GM23338 (cell line): ENCODE measurements around the gene DRAXIN. TPM values are rescaled to one million over a fixed set of nuclear protein-coding genes. Genes with fewer than 3 reads are reported as not detected.

ENCODE experiments used
- ATAC-seq: fragments of 200-7000 bp; cut with Tn5 transposase; 3 replicates; pipeline ENCODE4 v1.9.1; 2020
- DNase-seq: peaks from one replicate; pipeline ENCODE4 v3.0.0-alpha.2; 2015; ENCODE audit warnings: low spot score
- H2AFZ ChIP-seq: fragments of 200-600 bp; sonication (generic); 2 replicates; pipeline ENCODE4 v1.8.0; 2016; ENCODE audit warnings: antibody characterized with exemption, mild to moderate bottlenecking, moderate library complexity
- H3F3A ChIP-seq: fragments of 200-600 bp; sonication (generic); replicated peaks from 2 replicates; pipeline ENCODE4 v1.8.0; 2017; ENCODE audit warnings: antibody characterized with exemption, mixed run types, low read depth
- H3K27ac ChIP-seq: fragments of 200-600 bp; sonication (generic); 2 replicates; pipeline ENCODE4 v1.6.1; 2016; ENCODE audit warnings: low read depth
- H3K27me3 ChIP-seq: fragments of 200-600 bp; sonication (generic); 2 replicates; pipeline ENCODE4 v1.8.0; 2016; ENCODE audit warnings: mild to moderate bottlenecking, mixed run types, moderate library complexity; ENCODE audit not compliant: insufficient read depth
- H3K36me3 ChIP-seq: fragments of 200-600 bp; sonication (generic); 2 replicates; pipeline ENCODE4 v1.8.0; 2016; ENCODE audit warnings: mild to moderate bottlenecking; ENCODE audit not compliant: insufficient read depth
- H3K4me1 ChIP-seq: fragments of 200-600 bp; sonication (generic); 2 replicates; pipeline ENCODE4 v1.8.0; 2016; ENCODE audit warnings: mild to moderate bottlenecking, moderate library complexity; ENCODE audit not compliant: insufficient read depth
- H3K4me2 ChIP-seq: fragments of 200-600 bp; sonication (generic); 2 replicates; pipeline ENCODE4 v1.7.1; 2017; ENCODE audit warnings: mixed run types
- H3K4me3 ChIP-seq: fragments of 200-600 bp; sonication (generic); 2 replicates; pipeline ENCODE4 v1.6.1; 2016; ENCODE audit warnings: mixed run types
- H3K79me2 ChIP-seq: fragments of 200-600 bp; sonication (generic); replicated peaks from 2 replicates; pipeline ENCODE4 v1.8.0; 2017; ENCODE audit warnings: mild to moderate bottlenecking; ENCODE audit not compliant: insufficient read depth
- H3K9me2 ChIP-seq: fragments of 200-600 bp; sonication (generic); 2 replicates; pipeline ENCODE4 v1.8.0; 2017; ENCODE audit not compliant: insufficient read depth
- H4K20me1 ChIP-seq: fragments of 200-600 bp; sonication (generic); replicated peaks from 2 replicates; pipeline ENCODE4 v1.8.0; 2017; ENCODE audit warnings: mild to moderate bottlenecking; ENCODE audit not compliant: insufficient read depth
- H3K27ac Mint-ChIP-seq: 2 replicates; pipeline ENCODE4 v1.8.0; 2020; ENCODE audit warnings: inconsistent platforms, mild to moderate bottlenecking, moderate library complexity, mixed read lengths
- H3K27me3 Mint-ChIP-seq: 3 replicates; pipeline ENCODE4 v1.8.0; 2022; ENCODE audit warnings: low read depth, mild to moderate bottlenecking, moderate library complexity, mixed read lengths, inconsistent platforms; ENCODE audit not compliant: insufficient read depth, poor library complexity
- H3K36me3 Mint-ChIP-seq: 3 replicates; pipeline ENCODE4 v1.8.0; 2021; ENCODE audit warnings: low read depth, mild to moderate bottlenecking, inconsistent platforms, moderate library complexity, mixed read lengths
- H3K4me1 Mint-ChIP-seq: 3 replicates; pipeline ENCODE4 v1.8.0; 2020; ENCODE audit warnings: mild to moderate bottlenecking, inconsistent platforms, mixed read lengths
- H3K4me3 Mint-ChIP-seq: 3 replicates; pipeline ENCODE4 v1.8.0; 2021; ENCODE audit warnings: moderate library complexity, mild to moderate bottlenecking, inconsistent platforms, mixed read lengths
- H3K9me3 Mint-ChIP-seq: 3 replicates; pipeline ENCODE4 v1.8.0; 2020; ENCODE audit warnings: moderate library complexity, mild to moderate bottlenecking, inconsistent platforms, mixed read lengths
- CREB1 ChIP-seq: fragments of 250-450 bp; sonication (Bioruptor Pico); IDR thresholded peaks from 2 replicates; pipeline ENCODE4 v1.5.0; 2020; ENCODE audit warnings: low read depth, mild to moderate bottlenecking, moderate library complexity
- CTCF ChIP-seq, 2 experiments: fragments of 200-600 bp in 1 of 2; sonication (generic) in 1 of 2; conservative IDR thresholded peaks; 2 replicates each; pipeline versions ENCODE4 v1.5.1 to v1.6.1; 2016 to 2017; ENCODE audit warnings: antibody characterized with exemption in 2 of 2, low read depth in 2 of 2, mild to moderate bottlenecking in 2 of 2, moderate library complexity in 1 of 2
- EZH2phosphoT487 ChIP-seq: fragments of 200-600 bp; sonication (generic); IDR thresholded peaks from one replicate; pipeline ENCODE4 v1.8.1; 2018; ENCODE audit warnings: antibody characterized with exemption; ENCODE audit not compliant: unreplicated experiment
- JUNB ChIP-seq: IDR thresholded peaks from one replicate; pipeline ENCODE4 v1.6.1; 2016; ENCODE audit warnings: antibody characterized with exemption; ENCODE audit not compliant: unreplicated experiment
- NANOG ChIP-seq: IDR thresholded peaks from 2 replicates; pipeline ENCODE4 v1.6.1; 2016; ENCODE audit warnings: antibody characterized with exemption, borderline replicate concordance
- POLR2AphosphoS5 ChIP-seq: IDR thresholded peaks from 2 replicates; pipeline ENCODE4 v1.6.1; 2016; ENCODE audit warnings: antibody characterized with exemption, low read depth
- STAT1 ChIP-seq: IDR thresholded peaks from one replicate; pipeline ENCODE4 v1.6.1; 2016; ENCODE audit warnings: antibody characterized with exemption; ENCODE audit not compliant: unreplicated experiment
- ZNF114 ChIP-seq: fragments of 250-450 bp; sonication (Bioruptor Pico); IDR thresholded peaks from 2 replicates; pipeline ENCODE4 v1.5.0; 2020; ENCODE audit warnings: mild to moderate bottlenecking, moderate library complexity
- ZNF331 ChIP-seq: fragments of 250-450 bp; sonication (Bioruptor Pico); IDR thresholded peaks from 2 replicates; pipeline ENCODE4 v1.5.0; 2020; ENCODE audit warnings: low read depth, mild to moderate bottlenecking, moderate library complexity
- polyA plus RNA-seq: library from polyadenylated mRNA; unstranded; fragments of >200 nt; fragmentation: Nextera tagmentation; extraction: Ambion mirVana; gene quantifications from 2 replicates; pipeline ENCODE4 v1.2.1, GENCODE V29; 2016
- total RNA-seq: library from RNA; depleted of rRNA; stranded (reverse); fragments of >200 nt; shearing (Covaris generic); gene quantifications from 2 replicates; pipeline ENCODE4 v1.2.3, GENCODE V29; 2014
- TF ChIP-seq, protein P1 (sequence below): IDR thresholded peaks from one replicate; pipeline ENCODE4 v1.6.1; 2018; ENCODE audit warnings: antibody characterized with exemption; ENCODE audit not compliant: unreplicated experiment
- TF ChIP-seq, protein P2 (sequence below): IDR thresholded peaks from 2 replicates; pipeline ENCODE4 v1.6.1; 2016; ENCODE audit warnings: antibody characterized with exemption

DRAXIN gene
- total and polyA plus RNA-seq, 2 experiments from 2014 or later, result 7.6 to 23.0 TPM

- TF ChIP-seq JUNB (no peak), POLR2AphosphoS5 (no peak), CREB1 (CRISPR knock-in tag) (no peak), NANOG (no peak), STAT1 (no peak), ZNF331 (no peak), CTCF (conservative IDR thresholded peaks at IDR 0.05; ENCODE audit: low read depth in 2 of 2) (no peak), EZH2phosphoT487 (no peak), ZNF114 (CRISPR knock-in tag) (no peak)
- TF ChIP-seq, protein P1, sequence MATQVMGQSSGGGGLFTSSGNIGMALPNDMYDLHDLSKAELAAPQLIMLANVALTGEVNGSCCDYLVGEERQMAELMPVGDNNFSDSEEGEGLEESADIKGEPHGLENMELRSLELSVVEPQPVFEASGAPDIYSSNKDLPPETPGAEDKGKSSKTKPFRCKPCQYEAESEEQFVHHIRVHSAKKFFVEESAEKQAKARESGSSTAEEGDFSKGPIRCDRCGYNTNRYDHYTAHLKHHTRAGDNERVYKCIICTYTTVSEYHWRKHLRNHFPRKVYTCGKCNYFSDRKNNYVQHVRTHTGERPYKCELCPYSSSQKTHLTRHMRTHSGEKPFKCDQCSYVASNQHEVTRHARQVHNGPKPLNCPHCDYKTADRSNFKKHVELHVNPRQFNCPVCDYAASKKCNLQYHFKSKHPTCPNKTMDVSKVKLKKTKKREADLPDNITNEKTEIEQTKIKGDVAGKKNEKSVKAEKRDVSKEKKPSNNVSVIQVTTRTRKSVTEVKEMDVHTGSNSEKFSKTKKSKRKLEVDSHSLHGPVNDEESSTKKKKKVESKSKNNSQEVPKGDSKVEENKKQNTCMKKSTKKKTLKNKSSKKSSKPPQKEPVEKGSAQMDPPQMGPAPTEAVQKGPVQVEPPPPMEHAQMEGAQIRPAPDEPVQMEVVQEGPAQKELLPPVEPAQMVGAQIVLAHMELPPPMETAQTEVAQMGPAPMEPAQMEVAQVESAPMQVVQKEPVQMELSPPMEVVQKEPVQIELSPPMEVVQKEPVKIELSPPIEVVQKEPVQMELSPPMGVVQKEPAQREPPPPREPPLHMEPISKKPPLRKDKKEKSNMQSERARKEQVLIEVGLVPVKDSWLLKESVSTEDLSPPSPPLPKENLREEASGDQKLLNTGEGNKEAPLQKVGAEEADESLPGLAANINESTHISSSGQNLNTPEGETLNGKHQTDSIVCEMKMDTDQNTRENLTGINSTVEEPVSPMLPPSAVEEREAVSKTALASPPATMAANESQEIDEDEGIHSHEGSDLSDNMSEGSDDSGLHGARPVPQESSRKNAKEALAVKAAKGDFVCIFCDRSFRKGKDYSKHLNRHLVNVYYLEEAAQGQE, result no peak
- TF ChIP-seq, protein P2, sequence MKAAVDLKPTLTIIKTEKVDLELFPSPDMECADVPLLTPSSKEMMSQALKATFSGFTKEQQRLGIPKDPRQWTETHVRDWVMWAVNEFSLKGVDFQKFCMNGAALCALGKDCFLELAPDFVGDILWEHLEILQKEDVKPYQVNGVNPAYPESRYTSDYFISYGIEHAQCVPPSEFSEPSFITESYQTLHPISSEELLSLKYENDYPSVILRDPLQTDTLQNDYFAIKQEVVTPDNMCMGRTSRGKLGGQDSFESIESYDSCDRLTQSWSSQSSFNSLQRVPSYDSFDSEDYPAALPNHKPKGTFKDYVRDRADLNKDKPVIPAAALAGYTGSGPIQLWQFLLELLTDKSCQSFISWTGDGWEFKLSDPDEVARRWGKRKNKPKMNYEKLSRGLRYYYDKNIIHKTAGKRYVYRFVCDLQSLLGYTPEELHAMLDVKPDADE, result no peak
- ATAC-seq (no peak), DNase-seq (no peak)
- H3K27me3 ChIP-seq, result no peaks in the 10 kb centered on the region
- H3K4me1 ChIP-seq, result peaks cover 50% of the 10 kb centered on the region
- H3K36me3 ChIP-seq, result no peaks in the 10 kb centered on the region; the same call in 1 of the 2 replicates
- no peaks in the 10 kb centered on the region for H3K36me3 Mint-ChIP-seq
- H3F3A ChIP-seq, result peaks cover 18% of the 10 kb centered on the region
- peaks cover 55% of the 10 kb centered on the region for H3K4me1 Mint-ChIP-seq
- no peak overlapping the region for H2AFZ ChIP-seq
- no peak overlapping the region for H3K4me3 ChIP-seq
- H3K9me3 Mint-ChIP-seq, result no peaks in the 10 kb centered on the region
- no peak overlapping the region for H3K27ac ChIP-seq
- H3K79me2 ChIP-seq, result peaks cover 37% of the 10 kb centered on the region
- H3K4me3 Mint-ChIP-seq, result no peak overlapping the region
- H3K9me2 ChIP-seq, result no peaks in the 10 kb centered on the region
- no peak overlapping the region; the same call in 1 of the 2 replicates for H3K4me2 ChIP-seq
- no peak overlapping the region for H3K27ac Mint-ChIP-seq
- peaks cover 14% of the 10 kb centered on the region for H3K27me3 Mint-ChIP-seq
- no peaks in the 10 kb centered on the region for H4K20me1 ChIP-seq
These were observed 10.7 kb downstream of the DRAXIN start for GRCh38 chr1:11701981-11702803.
